NCI-H128 (cell line): Measurements from ENCODE around the gene SPATA21.

Experiments
- DNase-seq: peaks from one replicate; lab custom pipeline; 2025; ENCODE audit not compliant: unreplicated experiment; lab: John Stamatoyannopoulos, UW

SPATA21 gene

DNA sequence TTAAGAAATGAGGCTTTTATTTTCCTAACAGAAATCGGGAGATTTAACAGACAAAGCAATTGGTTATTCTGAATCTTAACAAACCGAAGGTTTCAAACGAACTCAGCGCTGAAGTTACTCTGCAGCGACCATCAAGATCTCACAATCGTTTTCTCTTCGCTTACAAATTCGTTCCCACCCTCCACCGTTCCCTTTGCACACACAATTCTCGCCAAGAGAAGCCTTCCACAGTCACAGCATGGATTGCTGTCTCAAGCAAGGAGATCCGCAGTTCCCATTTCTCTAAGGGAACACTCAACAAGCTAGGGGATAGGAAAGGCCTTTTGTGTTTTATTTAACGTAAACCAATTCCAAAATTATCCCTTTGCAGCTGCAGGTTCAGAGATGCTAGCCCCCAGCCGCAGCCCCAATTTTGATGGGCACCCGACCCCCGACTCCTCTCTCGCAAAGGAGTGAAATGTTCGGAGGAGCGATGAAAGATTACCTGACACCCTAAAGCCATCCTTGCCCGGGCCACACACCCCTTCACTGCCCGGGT, 85.7 kb downstream of the SPATA21 start:
- no peak for DNase-seq

DNA sequence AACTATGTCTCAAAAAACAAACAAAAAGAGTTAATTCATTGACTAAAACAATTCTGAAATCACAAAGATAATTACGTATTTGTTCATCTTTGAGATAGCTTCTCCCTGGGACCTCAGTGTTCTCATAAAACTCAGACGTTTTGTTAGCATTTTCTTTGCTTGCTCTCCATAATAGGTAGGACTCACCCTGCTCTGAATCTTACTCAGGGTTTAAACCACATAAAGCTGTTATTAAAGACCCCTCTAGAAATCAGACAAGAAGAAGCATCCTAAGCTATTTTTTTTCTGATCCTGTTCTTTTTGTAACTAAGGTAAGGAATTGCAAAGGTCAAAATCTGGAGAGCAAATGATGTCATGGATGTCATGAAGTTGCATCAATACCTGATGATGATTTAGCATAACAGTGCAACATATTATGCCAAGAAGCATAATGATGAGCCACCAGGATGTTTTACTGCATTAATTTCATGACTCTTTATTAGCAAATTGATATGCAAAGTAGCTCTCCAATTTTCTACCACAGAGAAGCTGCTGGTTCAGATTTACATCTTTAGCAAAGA, 87.3 kb downstream of the SPATA21 start:
- no peak for DNase-seq
